Epithelial cell of proximal tubule (primary cell): ENCODE data around the gene MMP8. TPM values are rescaled to one million over a fixed set of nuclear protein-coding genes. Genes with fewer than 3 reads are reported as not detected.
"Not testable (repeated sequence)": the region's sequence is repeated elsewhere in the genome, so short reads cannot be mapped to it uniquely, and the experiment has no call there.

Experiments
- DNase-seq: peaks from one replicate; pipeline ENCODE4 v3.0.0-alpha.2; 2011; ENCODE audit warnings: low read depth
- H3K4me3 ChIP-seq: 2 replicates; pipeline ENCODE4 v1.5.1; 2011; ENCODE audit warnings: low read depth, mild to moderate bottlenecking, low read length
- total RNA-seq: library from RNA; depleted of rRNA; stranded (reverse); fragments of >200 nt; gene quantifications from 2 replicates; pipeline ENCODE4 v1.2.3, GENCODE V29; 2015
- TF ChIP-seq, protein P1 (sequence below): conservative IDR thresholded peaks from 2 replicates; pipeline ENCODE4 v1.5.1; 2012; ENCODE audit warnings: low read depth, mild to moderate bottlenecking, low read length

The MMP8 gene
- total RNA-seq, 1 donor from 2014 or later, result not detected

- H3K4me3 ChIP-seq, result no peak overlapping the region
- TF ChIP-seq, protein P1, sequence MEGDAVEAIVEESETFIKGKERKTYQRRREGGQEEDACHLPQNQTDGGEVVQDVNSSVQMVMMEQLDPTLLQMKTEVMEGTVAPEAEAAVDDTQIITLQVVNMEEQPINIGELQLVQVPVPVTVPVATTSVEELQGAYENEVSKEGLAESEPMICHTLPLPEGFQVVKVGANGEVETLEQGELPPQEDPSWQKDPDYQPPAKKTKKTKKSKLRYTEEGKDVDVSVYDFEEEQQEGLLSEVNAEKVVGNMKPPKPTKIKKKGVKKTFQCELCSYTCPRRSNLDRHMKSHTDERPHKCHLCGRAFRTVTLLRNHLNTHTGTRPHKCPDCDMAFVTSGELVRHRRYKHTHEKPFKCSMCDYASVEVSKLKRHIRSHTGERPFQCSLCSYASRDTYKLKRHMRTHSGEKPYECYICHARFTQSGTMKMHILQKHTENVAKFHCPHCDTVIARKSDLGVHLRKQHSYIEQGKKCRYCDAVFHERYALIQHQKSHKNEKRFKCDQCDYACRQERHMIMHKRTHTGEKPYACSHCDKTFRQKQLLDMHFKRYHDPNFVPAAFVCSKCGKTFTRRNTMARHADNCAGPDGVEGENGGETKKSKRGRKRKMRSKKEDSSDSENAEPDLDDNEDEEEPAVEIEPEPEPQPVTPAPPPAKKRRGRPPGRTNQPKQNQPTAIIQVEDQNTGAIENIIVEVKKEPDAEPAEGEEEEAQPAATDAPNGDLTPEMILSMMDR, result no peak
- no peak for DNase-seq
These were observed 37.0 kb upstream of the MMP8 start for GRCh38 chr11:102761646-102762238.

GRCh38 chr11:102760344-102761035, 35.7 kb upstream of the MMP8 start:
- TF ChIP-seq, protein P1, result no peak
- no peak overlapping the region for H3K4me3 ChIP-seq
- DNase-seq, result peak; percentile 82

DNA sequence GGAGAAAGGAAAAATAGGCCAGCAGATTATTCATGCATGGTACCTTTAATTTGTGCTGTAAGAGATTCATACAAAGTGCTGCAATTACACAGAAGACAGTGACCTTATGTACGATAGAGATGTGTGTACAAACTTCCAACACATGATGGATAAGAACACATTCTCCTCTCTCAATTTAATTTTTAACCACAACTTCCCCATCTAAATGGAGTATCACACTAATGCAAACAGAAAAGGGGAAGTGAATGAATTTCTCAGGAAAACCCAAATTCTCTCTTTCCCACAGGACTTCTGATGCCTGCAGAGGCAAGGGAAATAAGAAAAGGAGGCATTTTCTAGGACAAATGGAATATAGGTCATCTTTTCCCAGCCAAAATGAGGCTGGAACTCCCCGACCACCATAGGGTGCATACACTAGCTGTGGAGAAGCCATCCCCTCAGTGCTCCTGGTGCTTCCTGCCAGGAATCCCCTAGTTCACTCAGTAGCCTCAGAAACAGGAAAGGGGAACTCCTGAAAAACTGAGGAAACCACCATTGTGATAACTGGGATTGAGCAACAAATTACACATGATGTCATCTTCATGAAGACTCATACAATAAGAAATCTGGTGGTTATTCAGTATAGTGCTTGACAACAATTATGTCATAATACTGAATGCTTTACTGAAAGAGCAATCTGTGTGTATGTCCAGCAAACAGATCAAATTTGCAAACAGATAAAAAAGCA, 33.2 kb upstream of the MMP8 start:
- TF ChIP-seq, protein P1, result no peak
- no peak overlapping the region for H3K4me3 ChIP-seq
- peak; percentile 92 for DNase-seq

GRCh38 chr11:102753267-102753666, 28.5 kb upstream of the MMP8 start:
- TF ChIP-seq, protein P1, result no peak
- no peak overlapping the region for H3K4me3 ChIP-seq
- DNase-seq, result no peak

DNA sequence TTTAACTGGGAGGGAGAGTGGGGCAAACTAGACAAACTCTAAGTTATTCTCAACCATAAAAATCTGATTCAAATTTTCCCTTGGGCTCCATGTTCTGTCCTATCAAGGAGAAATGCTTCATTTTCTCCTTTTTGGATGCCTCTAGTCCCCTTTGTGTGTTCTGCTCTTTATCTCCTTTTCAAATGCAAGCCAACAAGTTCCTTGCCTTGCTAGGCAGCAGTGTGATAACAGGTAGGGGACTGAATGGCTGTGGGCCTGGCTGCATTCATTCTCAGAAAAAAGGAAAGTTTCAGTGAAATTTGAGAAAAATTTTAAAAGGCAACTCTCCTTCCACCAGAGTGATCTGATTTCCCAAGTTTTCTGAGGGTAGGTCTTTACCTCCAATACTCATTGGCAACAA, 26.9 kb upstream of the MMP8 start:
- no peak for DNase-seq
- TF ChIP-seq, protein P1, result no peak
- H3K4me3 ChIP-seq, result no peak overlapping the region

- DNase-seq, result no peak
- H3K4me3 ChIP-seq, result no peak overlapping the region
- TF ChIP-seq, protein P1, result no peak
These were observed 24.5 kb upstream of the MMP8 start for GRCh38 chr11:102749101-102749722.

DNA sequence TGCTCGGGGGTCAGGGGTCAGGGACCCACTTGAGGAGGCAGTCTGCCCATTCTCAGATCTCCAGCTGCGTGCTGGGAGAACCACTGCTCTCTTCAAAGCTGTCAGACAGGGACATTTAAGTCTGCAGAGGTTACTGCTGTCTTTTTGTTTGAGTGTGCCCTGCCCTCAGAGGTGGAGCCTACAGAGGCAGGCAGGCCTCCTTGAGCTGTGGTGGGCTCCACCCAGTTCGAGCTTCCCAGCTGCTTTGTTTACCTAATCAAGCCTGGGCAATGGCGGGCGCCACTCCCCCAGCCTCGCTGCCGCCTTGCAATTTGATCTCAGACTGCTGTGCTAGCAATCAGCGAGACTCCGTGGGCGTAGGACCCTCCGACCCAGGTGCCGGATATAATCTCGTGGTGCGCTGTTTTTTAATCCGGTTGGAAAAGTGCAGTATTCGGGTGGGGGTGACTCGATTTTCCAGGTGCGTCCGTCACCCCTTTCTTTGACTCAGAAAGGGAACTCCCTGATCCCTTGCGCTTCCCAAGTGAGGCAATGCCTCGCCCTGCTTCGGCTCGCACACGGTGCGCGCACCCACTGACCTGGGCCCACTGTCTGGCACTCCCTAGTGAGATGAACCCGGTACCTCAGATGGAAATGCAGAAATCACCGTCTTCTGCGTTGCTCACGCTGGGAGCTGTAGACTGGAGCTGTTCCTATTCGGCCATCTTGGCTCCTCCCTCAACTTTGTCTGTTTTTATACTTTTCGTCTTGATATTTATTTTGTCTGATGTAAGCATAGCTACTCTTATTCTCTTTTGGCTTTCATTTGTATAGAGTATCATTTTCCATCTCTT, 22.2 kb upstream of the MMP8 start:
- not testable (repeated sequence) for H3K4me3 ChIP-seq, DNase-seq
